Neural progenitor cell (in vitro differentiated cells): Measurements from ENCODE around the gene CFAP69.

ENCODE experiments used
- CTCF ChIP-seq: fragments of 200-600 bp; sonication (generic); IDR thresholded peaks from 2 replicates; pipeline ENCODE4 v1.5.1; 2017; ENCODE audit warnings: antibody characterized with exemption, mild to moderate bottlenecking
- EZH2 ChIP-seq: fragments of 200-600 bp; sonication (generic); IDR thresholded peaks from 2 replicates; pipeline ENCODE4 v1.6.1; 2017; ENCODE audit warnings: antibody characterized with exemption, mild to moderate bottlenecking, moderate library complexity

- TF ChIP-seq CTCF = no peak
- no peak for TF ChIP-seq EZH2
Measured at GRCh38 chr7:90229682-90230081, 15.3 kb upstream of the CFAP69 start.
